A549 (cell line): ENCODE results near the gene LCE1B. TPM values are rescaled to one million over a fixed set of nuclear protein-coding genes. Genes with fewer than 3 reads are reported as not detected.

Experiments used
- ATAC-seq, 2 experiments: fragments of 200-7000 bp in 1 of 2; fragments of >200 bp in 1 of 2; cut with Nextera tagmentation in 1 of 2; cut with Tn5 transposase in 1 of 2; 3 replicates each; pipeline versions ENCODE4 v1.8.0 to v1.9.1; 2018 to 2020; ENCODE audit warnings: mild to moderate bottlenecking in 1 of 2, moderate library complexity in 1 of 2
- CTCF ChIA-PET: fragments of 300-600 bp; sonication (Branson Sonifier 250); formaldehyde crosslinking; extraction: SDS; loops from one replicate; lab custom pipeline; 2021; ENCODE audit warnings: antibody characterized with exemption, inconsistent platforms; lab: Yijun Ruan, JAX
- POLR2A ChIA-PET: fragments of 350-600 bp; formaldehyde crosslinking; extraction: SDS; loops from one replicate; lab custom pipeline; 2021; ENCODE audit warnings: antibody characterized with exemption, inconsistent platforms; lab: Yijun Ruan, JAX
- DNase-seq, 2 experiments: peaks; one replicate each; pipeline versions ENCODE4 v3.0.0 to v3.0.0-alpha.2; 2011 to 2016; ENCODE audit warnings: low read depth in 1 of 2, low spot score in 1 of 2
- FAIRE-seq: peaks from 2 replicates; lab custom pipeline; 2011; peaks lifted over from hg19 to GRCh38; lab: Jason Lieb, UNC
- H3K27ac ChIP-seq, 2 experiments: fragments of >200 bp; sonication (Bioruptor Twin); formaldehyde crosslinking; 3 replicates each; pipeline ENCODE4 v1.5.1; 2016 to 2017
- H3K4me1 ChIP-seq: fragments of >200 bp; sonication (Bioruptor Twin); formaldehyde crosslinking; 3 replicates; pipeline ENCODE4 v1.6.1; 2016
- H3K4me2 ChIP-seq: fragments of >200 bp; sonication (Bioruptor Twin); formaldehyde crosslinking; 3 replicates; pipeline ENCODE4 v1.6.1; 2016
- H3K4me3 ChIP-seq: fragments of >200 bp; sonication (Bioruptor Twin); formaldehyde crosslinking; 3 replicates; pipeline ENCODE4 v1.5.1; 2016
- H3K9me3 ChIP-seq: fragments of >200 bp; sonication (Bioruptor Twin); formaldehyde crosslinking; 3 replicates; pipeline ENCODE4 v1.6.1; 2016
- BHLHE40 ChIP-seq: IDR thresholded peaks from 2 replicates; pipeline ENCODE4 v1.6.1; 2012; ENCODE audit warnings: low read depth, low read length, inconsistent platforms
- CEBPB ChIP-seq, 2 experiments: fragments of >200 bp in 1 of 2; sonication (Bioruptor Twin) in 1 of 2; formaldehyde crosslinking in 1 of 2; IDR thresholded peaks; 2 replicates each; pipeline ENCODE4 v1.6.1; 2012 to 2016
- CTCF ChIP-seq: fragments of >200 bp; sonication (Bioruptor Twin); formaldehyde crosslinking; IDR thresholded peaks from 3 replicates; pipeline ENCODE4 v1.5.1; 2016
- EHF ChIP-seq: fragments of 250-450 bp; sonication (Bioruptor Pico); IDR thresholded peaks from 2 replicates; pipeline ENCODE4 v1.5.0; 2020; ENCODE audit warnings: mild to moderate bottlenecking
- EHMT2 ChIP-seq: fragments of 200-600 bp; sonication (generic); IDR thresholded peaks from 2 replicates; pipeline ENCODE4 v1.6.1; 2016; ENCODE audit warnings: antibody characterized with exemption, low read depth, mild to moderate bottlenecking, moderate library complexity
- FOXS1 ChIP-seq: fragments of 250-450 bp; sonication (Bioruptor Pico); IDR thresholded peaks from 2 replicates; pipeline ENCODE4 v1.5.0; 2020; ENCODE audit warnings: mild to moderate bottlenecking, moderate library complexity
- HDAC2 ChIP-seq: fragments of 200-600 bp; sonication (generic); IDR thresholded peaks from 2 replicates; pipeline ENCODE4 v1.6.1; 2016
- HOXA7 ChIP-seq: fragments of 250-450 bp; sonication (Bioruptor Pico); IDR thresholded peaks from 2 replicates; pipeline ENCODE4 v1.5.0; 2020; ENCODE audit warnings: mild to moderate bottlenecking, moderate library complexity
- HOXB5 ChIP-seq: fragments of 250-450 bp; sonication (Bioruptor Pico); IDR thresholded peaks from 2 replicates; pipeline ENCODE4 v1.5.0; 2020; ENCODE audit warnings: mild to moderate bottlenecking, moderate library complexity
- JUN ChIP-seq, 2 experiments: fragments of >200 bp; sonication (Bioruptor Twin); formaldehyde crosslinking; IDR thresholded peaks; 2 replicates in 1 of 2; 3 replicates in 1 of 2; pipeline ENCODE4 v1.6.1; 2016 to 2017
- JUNB ChIP-seq: fragments of >200 bp; sonication (Bioruptor Twin); formaldehyde crosslinking; IDR thresholded peaks from 2 replicates; pipeline ENCODE4 v1.6.1; 2016
- KDM5A ChIP-seq: fragments of 200-600 bp; sonication (generic); IDR thresholded peaks from 2 replicates; pipeline ENCODE4 v1.6.1; 2016; ENCODE audit warnings: antibody characterized with exemption, mild to moderate bottlenecking
- MAFK ChIP-seq: fragments of 450-650 bp; IDR thresholded peaks from 2 replicates; pipeline ENCODE4 v1.6.1; 2014; ENCODE audit not compliant: partially characterized antibody
- MYC ChIP-seq: IDR thresholded peaks from 2 replicates; pipeline ENCODE4 v1.6.1; 2012; ENCODE audit warnings: mild to moderate bottlenecking, inconsistent platforms, low read length, improper control_type of control experiment, borderline replicate concordance
- RCOR1 ChIP-seq: fragments of 150-350 bp; IDR thresholded peaks from 2 replicates; pipeline ENCODE4 v1.6.1; 2014; ENCODE audit warnings: antibody characterized with exemption, low read length, low read depth
- RNF2 ChIP-seq: fragments of 200-600 bp; sonication (generic); IDR thresholded peaks from 2 replicates; pipeline ENCODE4 v1.6.1; 2016; ENCODE audit warnings: low read depth, mild to moderate bottlenecking, antibody characterized with exemption, moderate library complexity, borderline replicate concordance
- SMC3 ChIP-seq: fragments of >200 bp; sonication (Bioruptor Twin); formaldehyde crosslinking; IDR thresholded peaks from 3 replicates; pipeline ENCODE4 v1.6.1; 2018; ENCODE audit warnings: inconsistent platforms
- SREBF2 ChIP-seq: fragments of 450-650 bp; IDR thresholded peaks from 2 replicates; pipeline ENCODE4 v1.6.1; 2014; ENCODE audit warnings: mild to moderate bottlenecking, moderate library complexity
- TFCP2L1 ChIP-seq: fragments of 250-450 bp; sonication (Bioruptor Pico); IDR thresholded peaks from 2 replicates; pipeline ENCODE4 v1.5.0; 2021; ENCODE audit warnings: mild to moderate bottlenecking
- TP53 ChIP-seq: fragments of 250-450 bp; sonication (Bioruptor Pico); IDR thresholded peaks from 2 replicates; pipeline ENCODE4 v1.5.0; 2021; ENCODE audit warnings: mild to moderate bottlenecking, moderate library complexity
- ZFP36 ChIP-seq: fragments of 450-650 bp; IDR thresholded peaks from 2 replicates; pipeline ENCODE4 v1.6.1; 2014; ENCODE audit warnings: borderline replicate concordance; ENCODE audit not compliant: partially characterized antibody
- ZSCAN20 ChIP-seq: fragments of 250-450 bp; sonication (Bioruptor Pico); IDR thresholded peaks from 2 replicates; pipeline ENCODE4 v1.8.0; 2022; ENCODE audit warnings: mild to moderate bottlenecking, moderate library complexity
- WGBS: methylation state at CpG from one replicate; pipeline ENCODE4 v1.1.6; 2017; ENCODE audit errors: missing lambda C conversion rate; 5-methylcytosine and 5-hydroxymethylcytosine counted together
- polyA plus RNA-seq, 4 experiments: library from polyadenylated mRNA; depleted of rRNA in 3 of 4; stranded (reverse); fragments of >200 nt; fragmentation: RNase III in 1 of 4; extraction: RNeasy Plus Mini Kit Qiagen cat#74134 plus additional on column Dnase treatment in 1 of 4; gene quantifications; 2 replicates in 3 of 4; 3 replicates in 1 of 4; pipeline ENCODE4 v1.2.3, GENCODE V29; 2011 to 2017
- TF ChIP-seq, protein P1 (sequence below): fragments of 250-450 bp; sonication (Bioruptor Pico); IDR thresholded peaks from 2 replicates; pipeline ENCODE4 v1.5.0; 2021; ENCODE audit warnings: mild to moderate bottlenecking, moderate library complexity, borderline replicate concordance
- TF ChIP-seq, protein P2 (sequence below): IDR thresholded peaks from 2 replicates; pipeline ENCODE4 v1.6.1; 2012; ENCODE audit warnings: low read depth, borderline replicate concordance

The LCE1B gene
- polyA plus RNA-seq, 2 of the 4 experiments (the other 2 are of a cell fraction), result not detected

- CTCF ChIA-PET, result no interaction called here
- Histone ChIP-seq H3K4me3 (no peak overlapping the region), H3K27ac (no peak overlapping the region), H3K4me2 (no peak overlapping the region), H3K9me3 (no peaks in the 10 kb centered on the region), H3K4me1 (no peaks in the 10 kb centered on the region)
- TF ChIP-seq CEBPB (IDR thresholded peaks at IDR 0.05), result no peak
- no peak for TF ChIP-seq JUN (IDR thresholded peaks at IDR 0.05)
- no peak for TF ChIP-seq RCOR1
- no peak for TF ChIP-seq EHF
- no peak for TF ChIP-seq SMC3
- no peak for TF ChIP-seq JUNB
- TF ChIP-seq HOXA7 (CRISPR knock-in tag), result no peak
- no peak for TF ChIP-seq MAFK
- TF ChIP-seq ZSCAN20, result no peak
- TF ChIP-seq, protein P1, sequence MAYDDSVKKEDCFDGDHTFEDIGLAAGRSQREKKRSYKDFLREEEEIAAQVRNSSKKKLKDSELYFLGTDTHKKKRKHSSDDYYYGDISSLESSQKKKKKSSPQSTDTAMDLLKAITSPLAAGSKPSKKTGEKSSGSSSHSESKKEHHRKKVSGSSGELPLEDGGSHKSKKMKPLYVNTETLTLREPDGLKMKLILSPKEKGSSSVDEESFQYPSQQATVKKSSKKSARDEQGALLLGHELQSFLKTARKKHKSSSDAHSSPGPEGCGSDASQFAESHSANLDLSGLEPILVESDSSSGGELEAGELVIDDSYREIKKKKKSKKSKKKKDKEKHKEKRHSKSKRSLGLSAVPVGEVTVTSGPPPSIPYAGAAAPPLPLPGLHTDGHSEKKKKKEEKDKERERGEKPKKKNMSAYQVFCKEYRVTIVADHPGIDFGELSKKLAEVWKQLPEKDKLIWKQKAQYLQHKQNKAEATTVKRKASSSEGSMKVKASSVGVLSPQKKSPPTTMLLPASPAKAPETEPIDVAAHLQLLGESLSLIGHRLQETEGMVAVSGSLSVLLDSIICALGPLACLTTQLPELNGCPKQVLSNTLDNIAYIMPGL (CRISPR knock-in tag), result no peak
- TF ChIP-seq, protein P2, sequence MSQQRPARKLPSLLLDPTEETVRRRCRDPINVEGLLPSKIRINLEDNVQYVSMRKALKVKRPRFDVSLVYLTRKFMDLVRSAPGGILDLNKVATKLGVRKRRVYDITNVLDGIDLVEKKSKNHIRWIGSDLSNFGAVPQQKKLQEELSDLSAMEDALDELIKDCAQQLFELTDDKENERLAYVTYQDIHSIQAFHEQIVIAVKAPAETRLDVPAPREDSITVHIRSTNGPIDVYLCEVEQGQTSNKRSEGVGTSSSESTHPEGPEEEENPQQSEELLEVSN, result no peak
- TF ChIP-seq BHLHE40, result no peak
- no peak for TF ChIP-seq RNF2
- no peak for TF ChIP-seq KDM5A
- no peak for TF ChIP-seq EHMT2
- TF ChIP-seq FOXS1, result no peak
- no peak for TF ChIP-seq CTCF
- no peak for TF ChIP-seq MYC
- WGBS, result 0% methylated on average over 2 of the region's 2 CpGs
- no peak for FAIRE-seq
- no peak for ATAC-seq
- POLR2A ChIA-PET, result no interaction called here
- DNase-seq, result no peak
These were observed 25.1 kb downstream of the LCE1B start for GRCh38 chr1:152836870-152837269.

- TF ChIP-seq HDAC2, result no peak
- no peak for TF ChIP-seq HOXB5
- TF ChIP-seq KDM5A, result no peak
- TF ChIP-seq, protein P1 (CRISPR knock-in tag), result no peak
- no peak for TF ChIP-seq SREBF2
- TF ChIP-seq ZFP36, result no peak
- TF ChIP-seq MYC, result no peak
- no peak for TF ChIP-seq EHMT2
- no peak for TF ChIP-seq TP53
- TF ChIP-seq TFCP2L1 (CRISPR knock-in tag), result no peak
- TF ChIP-seq SMC3, result no peak
- H3K4me2 ChIP-seq, result no peak within 1 kb of the TSS
- no peak within 1 kb of the TSS for H3K27ac ChIP-seq
- DNase-seq (no peak), FAIRE-seq (no peak), ATAC-seq (no peak)
- ChIA-PET CTCF (interaction anchor here (0.6 to 1.1 kb wide), 3 partner anchors 28 to 247 kb away, joined by 4 to 6 read pairs (median 5); no protein-coding TSS in a partner anchor), POLR2A (no interaction called here)
- H3K4me1 ChIP-seq, result no peaks in the 10 kb centered on the region
- H3K4me3 ChIP-seq, result no peak within 1 kb of the TSS
- WGBS, result 19% methylated on average over 3 of the region's 3 CpGs
- no peaks in the 10 kb centered on the region for H3K9me3 ChIP-seq
These were observed 30.8 kb downstream of the LCE1B start, which contains the start of gene LCE6A for GRCh38 chr1:152842556-152842955. Gene LCE6A (plus strand): TSS chr1:152842856. CDS start chr1:152843521, 665 bp downstream.
